HCT116 (cell line): ENCODE results near the gene TRPM1. TPM values are rescaled to one million over a fixed set of nuclear protein-coding genes. Genes with fewer than 3 reads are reported as not detected.

Source experiments
- ATAC-seq: fragments of 200-7000 bp; cut with Tn5 transposase; 2 replicates; pipeline ENCODE4 v1.9.1; 2020; ENCODE audit warnings: mild to moderate bottlenecking, moderate library complexity
- BruUV-seq: library from RNA; stranded (reverse); fragments of 400-500 nt; replicated peaks from 2 replicates; lab custom pipeline; 2021; lab: Mats Ljungman, UMichigan
- CTCF ChIA-PET: fragments of 300-600 bp; sonication (Branson Sonifier 250); formaldehyde crosslinking; loops from one replicate; lab custom pipeline; 2021; ENCODE audit warnings: antibody characterized with exemption; lab: Charles Lee
- POLR2A ChIA-PET: fragments of 300-600, 350-600 bp; sonication (Branson Sonifier 250); formaldehyde crosslinking; loops from one replicate; lab custom pipeline; 2021; ENCODE audit warnings: antibody characterized with exemption; lab: Charles Lee
- RAD21 ChIA-PET, 2 experiments: fragments of 300-600 bp; sonication (Branson Sonifier 250); formaldehyde crosslinking; loops; one replicate each; lab custom pipeline; 2023; ENCODE audit warnings: low total read pairs in 2 of 2; ENCODE audit not compliant: uncharacterized antibody in 2 of 2, unreplicated experiment in 2 of 2, low non-redundant PET in 1 of 2; lab: Charles Lee
- DNase-seq: peaks from one replicate; pipeline ENCODE4 v3.0.0-alpha.2; 2010; ENCODE audit warnings: low read depth, low spot score
- H2AFZ ChIP-seq: fragments of 200-600 bp; shearing (Covaris generic), sonication (generic); 2 replicates; pipeline ENCODE4 v1.6.1; 2017; ENCODE audit warnings: low read depth, mixed run types, mixed read lengths, antibody characterized with exemption, low read length; ENCODE audit not compliant: poor library complexity, severe bottlenecking
- H3K27ac ChIP-seq: 2 replicates; pipeline ENCODE4 v1.5.1; 2012; ENCODE audit warnings: low read depth, low read length
- H3K27me3 ChIP-seq: fragments of 200-600 bp; sonication (generic); 2 replicates; pipeline ENCODE4 v1.6.1; 2016; ENCODE audit warnings: mixed run types, low read length, mixed read lengths; ENCODE audit not compliant: insufficient read depth
- H3K36me3 ChIP-seq, 2 experiments: fragments of 200-500 bp in 1 of 2; fragments of 200-600 bp in 1 of 2; sonication (Bioruptor generic) in 1 of 2; sonication (generic) in 1 of 2; 2 replicates each; pipeline versions ENCODE4 v1.5.1 to v1.6.1; 2014 to 2016; ENCODE audit warnings: low read length in 2 of 2, inconsistent platforms in 1 of 2, mixed read lengths in 1 of 2, mixed run types in 1 of 2; ENCODE audit not compliant: insufficient read depth in 2 of 2, control insufficient read depth in 1 of 2
- H3K4me1 ChIP-seq, 2 experiments: fragments of 200-600 bp in 1 of 2; sonication (generic) in 1 of 2; 2 replicates each; pipeline versions ENCODE4 v1.5.1 to v1.6.1; 2012 to 2017; ENCODE audit warnings: low read length in 2 of 2, inconsistent platforms in 1 of 2, mild to moderate bottlenecking in 1 of 2, mixed read lengths in 1 of 2, mixed run types in 1 of 2, moderate library complexity in 1 of 2; ENCODE audit not compliant: insufficient read depth in 2 of 2, control insufficient read depth in 1 of 2
- H3K4me2 ChIP-seq: fragments of 200-600 bp; sonication (generic); 2 replicates; pipeline ENCODE4 v1.6.1; 2017; ENCODE audit warnings: mixed run types, low read length, mixed read lengths
- H3K4me3 ChIP-seq, 2 experiments: fragments of 200-600 bp in 1 of 2; sonication (generic) in 1 of 2; replicated peaks in 1 of 2; 2 replicates each; pipeline ENCODE4 v1.5.1; 2011 to 2016; ENCODE audit warnings: low read length in 2 of 2, control low read depth in 1 of 2, low read depth in 1 of 2, mild to moderate bottlenecking in 1 of 2, mixed read lengths in 1 of 2, mixed run types in 1 of 2
- H3K79me2 ChIP-seq: fragments of 200-600 bp; sonication (generic); 2 replicates; pipeline ENCODE4 v1.6.1; 2017; ENCODE audit warnings: mild to moderate bottlenecking, mixed run types, low read length, moderate library complexity, mixed read lengths; ENCODE audit not compliant: insufficient read depth
- H3K9ac ChIP-seq: fragments of 200-600 bp; sonication (generic); 2 replicates; pipeline ENCODE4 v1.6.1; 2016; ENCODE audit warnings: low read length, mixed read lengths
- H3K9me2 ChIP-seq: fragments of 200-600 bp; sonication (generic), shearing (Covaris generic); 2 replicates; pipeline ENCODE4 v1.6.1; 2017; ENCODE audit warnings: mixed run types, mild to moderate bottlenecking, moderate library complexity; ENCODE audit not compliant: insufficient read depth
- H3K9me3 ChIP-seq, 2 experiments: fragments of 200-500 bp in 1 of 2; fragments of 200-600 bp in 1 of 2; sonication (Bioruptor generic) in 1 of 2; sonication (generic) in 1 of 2; 2 replicates each; pipeline ENCODE4 v1.6.1; 2014 to 2017; ENCODE audit warnings: low read length in 2 of 2, mixed read lengths in 2 of 2, inconsistent platforms in 1 of 2, low read depth in 1 of 2, mild to moderate bottlenecking in 1 of 2, mixed run types in 1 of 2, moderate library complexity in 1 of 2; ENCODE audit not compliant: control insufficient read depth in 1 of 2, insufficient read depth in 1 of 2
- H4K20me1 ChIP-seq: fragments of 200-600 bp; sonication (generic), shearing (Covaris generic); 2 replicates; pipeline ENCODE4 v1.6.1; 2017; ENCODE audit warnings: mixed run types, mild to moderate bottlenecking, moderate library complexity; ENCODE audit not compliant: insufficient read depth
- ATF3 ChIP-seq: IDR thresholded peaks from 2 replicates; pipeline ENCODE4 v1.6.1; 2012
- CBX3 ChIP-seq: IDR thresholded peaks from 2 replicates; pipeline ENCODE4 v1.6.1; 2012; ENCODE audit warnings: low read depth
- CEBPB ChIP-seq: IDR thresholded peaks from 2 replicates; pipeline ENCODE4 v1.6.1; 2012; ENCODE audit warnings: low read depth
- EGR1 ChIP-seq: IDR thresholded peaks from 2 replicates; pipeline ENCODE4 v1.6.1; 2012; ENCODE audit warnings: low read depth
- EZH2phosphoT487 ChIP-seq: fragments of 200-600 bp; IDR thresholded peaks from 2 replicates; pipeline ENCODE4 v1.6.1; 2018; ENCODE audit warnings: antibody characterized with exemption, borderline replicate concordance
- JUND ChIP-seq: IDR thresholded peaks from 2 replicates; pipeline ENCODE4 v1.6.1; 2012
- POLR2A ChIP-seq: IDR thresholded peaks from 2 replicates; pipeline ENCODE4 v1.7.0; 2011; ENCODE audit warnings: borderline replicate concordance; ENCODE audit not compliant: insufficient read depth, insufficient read length; ENCODE audit errors: extremely low read depth
- POLR2AphosphoS5 ChIP-seq: IDR thresholded peaks from 2 replicates; pipeline ENCODE4 v1.6.1; 2011; ENCODE audit warnings: mild to moderate bottlenecking, low read depth, low read length, moderate library complexity
- RAD21 ChIP-seq: IDR thresholded peaks from 2 replicates; pipeline ENCODE4 v1.6.1; 2012; ENCODE audit warnings: low read depth, mild to moderate bottlenecking
- REST ChIP-seq: IDR thresholded peaks from 2 replicates; pipeline ENCODE4 v1.6.1; 2012; ENCODE audit warnings: low read depth
- SIN3A ChIP-seq: IDR thresholded peaks from 2 replicates; pipeline ENCODE4 v1.6.1; 2012; ENCODE audit warnings: low read depth
- SP1 ChIP-seq: IDR thresholded peaks from 2 replicates; pipeline ENCODE4 v1.6.1; 2012; ENCODE audit warnings: low read depth
- SRF ChIP-seq: IDR thresholded peaks from 2 replicates; pipeline ENCODE4 v1.6.1; 2012; ENCODE audit warnings: low read depth
- YY1 ChIP-seq: IDR thresholded peaks from 2 replicates; pipeline ENCODE4 v1.6.1; 2011; ENCODE audit warnings: low read length, low read depth, moderate library complexity, mild to moderate bottlenecking; ENCODE audit not compliant: insufficient replicate concordance; ENCODE audit errors: extremely low read depth
- ZBTB33 ChIP-seq: IDR thresholded peaks from 2 replicates; pipeline ENCODE4 v1.6.1; 2011; ENCODE audit warnings: mild to moderate bottlenecking, low read length, moderate library complexity; ENCODE audit not compliant: insufficient replicate concordance; ENCODE audit errors: extremely low read depth
- ZFX ChIP-seq: fragments of 450-650 bp; IDR thresholded peaks from 2 replicates; pipeline ENCODE4 v1.6.1; 2017
- ZNF274 ChIP-seq: fragments of 200-500 bp; sonication (Bioruptor generic); IDR thresholded peaks from 2 replicates; pipeline ENCODE4 v1.6.1; 2014; ENCODE audit warnings: mild to moderate bottlenecking, low read depth, low read length, inconsistent platforms
- intact Hi-C: fragments of 100-400 bp; cut with micrococcal nuclease; formaldehyde crosslinking; loops from 2 replicates; pipeline ENCODE4 v1.10.0; 2022
- total RNA-seq: library from RNA; stranded (reverse); gene quantifications from one replicate; pipeline ENCODE4 v1.2.1, GENCODE V29; 2021; ENCODE audit not compliant: unreplicated experiment

Gene TRPM1
- total RNA-seq, 1 experiment from 2014 or later: not detected

- no peaks in the 10 kb centered on the region for H3K9me2 ChIP-seq
- CTCF ChIA-PET: no interaction called here
- TF ChIP-seq SIN3A: no peak
- TF ChIP-seq CBX3: no peak
- TF ChIP-seq ATF3: no peak
- no peak for TF ChIP-seq POLR2A
- TF ChIP-seq ZFX: no peak
- no peak for TF ChIP-seq RAD21
- TF ChIP-seq POLR2AphosphoS5: no peak
- no peak for TF ChIP-seq REST
- TF ChIP-seq SP1: no peak
- no peak for TF ChIP-seq YY1
- TF ChIP-seq ZNF274: no peak
- TF ChIP-seq EZH2phosphoT487: no peak
- TF ChIP-seq CEBPB: no peak
- no peak for TF ChIP-seq EGR1
- TF ChIP-seq JUND: no peak
- no peak for TF ChIP-seq SRF
- no peak for TF ChIP-seq ZBTB33
- H3K4me3 ChIP-seq: no peak overlapping the region
- ATAC-seq: no peak
- H3K36me3 ChIP-seq: no peaks in the 10 kb centered on the region
- intact Hi-C loops: no loop called here
- H3K27ac ChIP-seq: no peak overlapping the region
- H3K9ac ChIP-seq: no peak overlapping the region
- no peak overlapping the region for H2AFZ ChIP-seq
- POLR2A ChIA-PET: no interaction called here
- RAD21 ChIA-PET: no interaction called here
- no peaks in the 10 kb centered on the region for H3K27me3 ChIP-seq
- no peaks in the 10 kb centered on the region for H4K20me1 ChIP-seq
- no peak for DNase-seq
- BruUV-seq: no TSS peak
- no peaks in the 10 kb centered on the region for H3K79me2 ChIP-seq
- H3K9me3 ChIP-seq: peaks cover 0 to 5% of the 10 kb centered on the region in 2 experiments; a peak in 2 of 4 replicates
- no peak overlapping the region for H3K4me2 ChIP-seq
- no peaks in the 10 kb centered on the region for H3K4me1 ChIP-seq
These were observed 87.0 kb downstream of the TRPM1 start for GRCh38 chr15:31014608-31014925.
